Measurements from ENCODE around the gene IL7R. TPM values are rescaled to one million over a fixed set of nuclear protein-coding genes. Genes with fewer than 3 reads are reported as not detected.

The IL7R gene
- total RNA-seq, 1 experiment from 2014 or later: not detected

GRCh38 chr5:35869685-35870277 lies 13.1 kb downstream of the IL7R start:
- no peaks in the 10 kb centered on the region for H3K36me3 ChIP-seq (ENCODE audit: insufficient read depth, low read length)
- H3K79me2 ChIP-seq (ENCODE audit: low read length): no peaks in the 10 kb centered on the region
- DNase-seq: no peak
- H3K27me3 ChIP-seq (ENCODE audit: low read length): no peaks in the 10 kb centered on the region
- H3K4me2 ChIP-seq (ENCODE audit: low read depth, low read length, poor library complexity, severe bottlenecking): no peak overlapping the region
- no peak overlapping the region for H3K4me3 ChIP-seq (ENCODE audit: low read length)
- H3K27ac ChIP-seq (ENCODE audit: low read length): no peak overlapping the region
- H2AFZ ChIP-seq (ENCODE audit: low read length): no peak overlapping the region
- H4K20me1 ChIP-seq (ENCODE audit: insufficient read depth, low read depth, low read length): no peaks in the 10 kb centered on the region
- H3K4me1 ChIP-seq (ENCODE audit: low read length): no peaks in the 10 kb centered on the region
- no peak overlapping the region for H3K9ac ChIP-seq (ENCODE audit: low read length)
- H3K9me2 ChIP-seq (replicated peaks; ENCODE audit: insufficient read depth, low read length): no peaks in the 10 kb centered on the region
- H3K9me3 ChIP-seq (ENCODE audit: low read length): no peaks in the 10 kb centered on the region

GRCh38 chr5:35870605-35871004 lies 13.9 kb downstream of the IL7R start:
- Histone ChIP-seq H3K27me3 (ENCODE audit: low read length) (no peaks in the 10 kb centered on the region), H3K4me3 (ENCODE audit: low read length) (no peak overlapping the region), H2AFZ (ENCODE audit: low read length) (no peak overlapping the region), H3K9me2 (replicated peaks; ENCODE audit: insufficient read depth, low read length) (no peaks in the 10 kb centered on the region), H3K79me2 (ENCODE audit: low read length) (no peaks in the 10 kb centered on the region), H4K20me1 (ENCODE audit: insufficient read depth, low read depth, low read length) (no peaks in the 10 kb centered on the region), H3K9ac (ENCODE audit: low read length) (no peak overlapping the region), H3K27ac (ENCODE audit: low read length) (no peak overlapping the region), H3K9me3 (ENCODE audit: low read length) (no peaks in the 10 kb centered on the region), H3K36me3 (ENCODE audit: insufficient read depth, low read length) (no peaks in the 10 kb centered on the region), H3K4me1 (ENCODE audit: low read length) (no peaks in the 10 kb centered on the region), H3K4me2 (ENCODE audit: low read depth, low read length, poor library complexity, severe bottlenecking) (no peak overlapping the region)
- no peak for DNase-seq

GRCh38 chr5:35876454-35876853 lies 19.8 kb downstream of the IL7R start:
- H3K4me1 ChIP-seq (ENCODE audit: low read length): no peaks in the 10 kb centered on the region

GRCh38 chr5:35876922-35877321 lies 20.2 kb downstream of the IL7R start:
- H3K27me3 ChIP-seq (ENCODE audit: low read length): no peaks in the 10 kb centered on the region
- no peak overlapping the region for H3K9ac ChIP-seq (ENCODE audit: low read length)
- H3K36me3 ChIP-seq (ENCODE audit: insufficient read depth, low read length): no peaks in the 10 kb centered on the region
- H3K4me2 ChIP-seq (ENCODE audit: low read depth, low read length, poor library complexity, severe bottlenecking): no peak overlapping the region
- H3K4me3 ChIP-seq (ENCODE audit: low read length): no peak overlapping the region
- no peaks in the 10 kb centered on the region for H3K79me2 ChIP-seq (ENCODE audit: low read length)
- H4K20me1 ChIP-seq (ENCODE audit: insufficient read depth, low read depth, low read length): no peaks in the 10 kb centered on the region
- no peaks in the 10 kb centered on the region for H3K9me2 ChIP-seq (replicated peaks; ENCODE audit: insufficient read depth, low read length)
- no peaks in the 10 kb centered on the region for H3K4me1 ChIP-seq (ENCODE audit: low read length)
- no peak overlapping the region for H3K27ac ChIP-seq (ENCODE audit: low read length)
- no peak for DNase-seq
- no peaks in the 10 kb centered on the region for H3K9me3 ChIP-seq (ENCODE audit: low read length)
- no peak overlapping the region for H2AFZ ChIP-seq (ENCODE audit: low read length)

More at GRCh38 chr5:35876454-35876853, 19.8 kb downstream of the IL7R start:
- H3K27me3 ChIP-seq (ENCODE audit: low read length): no peaks in the 10 kb centered on the region
- H3K79me2 ChIP-seq (ENCODE audit: low read length): no peaks in the 10 kb centered on the region
- H4K20me1 ChIP-seq (ENCODE audit: insufficient read depth, low read depth, low read length): no peaks in the 10 kb centered on the region
- H3K4me2 ChIP-seq (ENCODE audit: low read depth, low read length, poor library complexity, severe bottlenecking): no peak overlapping the region
- no peaks in the 10 kb centered on the region for H3K36me3 ChIP-seq (ENCODE audit: insufficient read depth, low read length)
- H3K9ac ChIP-seq (ENCODE audit: low read length): no peak overlapping the region
- H3K27ac ChIP-seq (ENCODE audit: low read length): no peak overlapping the region
- no peak overlapping the region for H3K4me3 ChIP-seq (ENCODE audit: low read length)
- no peaks in the 10 kb centered on the region for H3K9me2 ChIP-seq (replicated peaks; ENCODE audit: insufficient read depth, low read length)
- H2AFZ ChIP-seq (ENCODE audit: low read length): no peak overlapping the region
- DNase-seq: no peak
- no peaks in the 10 kb centered on the region for H3K9me3 ChIP-seq (ENCODE audit: low read length)

- no peak for DNase-seq
- Histone ChIP-seq H3K9ac (ENCODE audit: low read length) (no peak overlapping the region), H3K4me1 (ENCODE audit: low read length) (no peaks in the 10 kb centered on the region), H3K4me2 (ENCODE audit: low read depth, low read length, poor library complexity, severe bottlenecking) (no peak overlapping the region), H3K4me3 (ENCODE audit: low read length) (no peak overlapping the region), H3K36me3 (ENCODE audit: insufficient read depth, low read length) (no peaks in the 10 kb centered on the region), H2AFZ (ENCODE audit: low read length) (no peak overlapping the region), H3K9me3 (ENCODE audit: low read length) (no peaks in the 10 kb centered on the region), H3K9me2 (replicated peaks; ENCODE audit: insufficient read depth, low read length) (no peaks in the 10 kb centered on the region), H3K79me2 (ENCODE audit: low read length) (no peaks in the 10 kb centered on the region), H3K27ac (ENCODE audit: low read length) (no peak overlapping the region), H3K27me3 (ENCODE audit: low read length) (no peaks in the 10 kb centered on the region), H4K20me1 (ENCODE audit: insufficient read depth, low read depth, low read length) (no peaks in the 10 kb centered on the region)
Observed at GRCh38 chr5:35877655-35878054, 21.0 kb downstream of the IL7R start.

GRCh38 chr5:35878079-35878478 lies 21.4 kb downstream of the IL7R start:
- Histone ChIP-seq H3K27ac (ENCODE audit: low read length) (no peak overlapping the region), H3K27me3 (ENCODE audit: low read length) (no peaks in the 10 kb centered on the region), H3K79me2 (ENCODE audit: low read length) (no peaks in the 10 kb centered on the region), H3K9me2 (replicated peaks; ENCODE audit: insufficient read depth, low read length) (no peaks in the 10 kb centered on the region), H3K36me3 (ENCODE audit: insufficient read depth, low read length) (no peaks in the 10 kb centered on the region), H3K4me1 (ENCODE audit: low read length) (no peaks in the 10 kb centered on the region), H4K20me1 (ENCODE audit: insufficient read depth, low read depth, low read length) (no peaks in the 10 kb centered on the region), H3K4me2 (ENCODE audit: low read depth, low read length, poor library complexity, severe bottlenecking) (no peak overlapping the region), H3K9me3 (ENCODE audit: low read length) (no peaks in the 10 kb centered on the region), H3K9ac (ENCODE audit: low read length) (no peak overlapping the region), H2AFZ (ENCODE audit: low read length) (no peak overlapping the region), H3K4me3 (ENCODE audit: low read length) (no peak overlapping the region)
- DNase-seq: no peak

GRCh38 chr5:35879096-35879495 lies 22.4 kb downstream of the IL7R start:
- no peaks in the 10 kb centered on the region for H3K27me3 ChIP-seq (ENCODE audit: low read length)
- H2AFZ ChIP-seq (ENCODE audit: low read length): no peak overlapping the region
- DNase-seq: no peak
- H4K20me1 ChIP-seq (ENCODE audit: insufficient read depth, low read depth, low read length): no peaks in the 10 kb centered on the region
- H3K9me2 ChIP-seq (replicated peaks; ENCODE audit: insufficient read depth, low read length): no peaks in the 10 kb centered on the region
- no peaks in the 10 kb centered on the region for H3K9me3 ChIP-seq (ENCODE audit: low read length)
- no peaks in the 10 kb centered on the region for H3K4me1 ChIP-seq (ENCODE audit: low read length)
- H3K79me2 ChIP-seq (ENCODE audit: low read length): no peaks in the 10 kb centered on the region
- H3K4me2 ChIP-seq (ENCODE audit: low read depth, low read length, poor library complexity, severe bottlenecking): no peak overlapping the region
- H3K27ac ChIP-seq (ENCODE audit: low read length): no peak overlapping the region
- H3K9ac ChIP-seq (ENCODE audit: low read length): no peak overlapping the region
- H3K4me3 ChIP-seq (ENCODE audit: low read length): no peak overlapping the region
- H3K36me3 ChIP-seq (ENCODE audit: insufficient read depth, low read length): no peaks in the 10 kb centered on the region

GRCh38 chr5:35879649-35880048 lies 23.0 kb downstream of the IL7R start:
- Histone ChIP-seq H3K79me2 (ENCODE audit: low read length) (no peaks in the 10 kb centered on the region), H3K27me3 (ENCODE audit: low read length) (no peaks in the 10 kb centered on the region), H3K9me2 (replicated peaks; ENCODE audit: insufficient read depth, low read length) (no peaks in the 10 kb centered on the region), H3K36me3 (ENCODE audit: insufficient read depth, low read length) (no peaks in the 10 kb centered on the region), H3K4me2 (ENCODE audit: low read depth, low read length, poor library complexity, severe bottlenecking) (no peak overlapping the region), H3K27ac (ENCODE audit: low read length) (no peak overlapping the region), H3K9me3 (ENCODE audit: low read length) (no peaks in the 10 kb centered on the region), H3K4me3 (ENCODE audit: low read length) (no peak overlapping the region), H4K20me1 (ENCODE audit: insufficient read depth, low read depth, low read length) (no peaks in the 10 kb centered on the region), H2AFZ (ENCODE audit: low read length) (no peak overlapping the region), H3K4me1 (ENCODE audit: low read length) (no peaks in the 10 kb centered on the region), H3K9ac (ENCODE audit: low read length) (no peak overlapping the region)
- no peak for DNase-seq

GRCh38 chr5:35880156-35880555 lies 23.5 kb downstream of the IL7R start:
- DNase-seq: no peak
- Histone ChIP-seq H3K27me3 (ENCODE audit: low read length) (no peaks in the 10 kb centered on the region), H3K4me3 (ENCODE audit: low read length) (no peak overlapping the region), H3K36me3 (ENCODE audit: insufficient read depth, low read length) (no peaks in the 10 kb centered on the region), H3K4me2 (ENCODE audit: low read depth, low read length, poor library complexity, severe bottlenecking) (no peak overlapping the region), H4K20me1 (ENCODE audit: insufficient read depth, low read depth, low read length) (no peaks in the 10 kb centered on the region), H3K79me2 (ENCODE audit: low read length) (no peaks in the 10 kb centered on the region), H2AFZ (ENCODE audit: low read length) (no peak overlapping the region), H3K4me1 (ENCODE audit: low read length) (no peaks in the 10 kb centered on the region), H3K27ac (ENCODE audit: low read length) (no peak overlapping the region), H3K9me3 (ENCODE audit: low read length) (no peaks in the 10 kb centered on the region), H3K9me2 (replicated peaks; ENCODE audit: insufficient read depth, low read length) (no peaks in the 10 kb centered on the region), H3K9ac (ENCODE audit: low read length) (no peak overlapping the region)

Measured in Karpas-422 (cell line).